ACHN (cell line): ENCODE data around the gene ENTHD1.

ENCODE experiments used
- DNase-seq: peaks from one replicate; pipeline ENCODE4 v3.0.0-alpha.2; 2015
- in situ Hi-C: cut with HindIII; loops from 2 replicates; pipeline ENCODE4 v1.10.0; 2017; ENCODE audit warnings: low sequenced_read_pairs, low pct_ligation_motif_present, low pct_unique_long_range_greater_than_20kb

ENTHD1 gene

DNA sequence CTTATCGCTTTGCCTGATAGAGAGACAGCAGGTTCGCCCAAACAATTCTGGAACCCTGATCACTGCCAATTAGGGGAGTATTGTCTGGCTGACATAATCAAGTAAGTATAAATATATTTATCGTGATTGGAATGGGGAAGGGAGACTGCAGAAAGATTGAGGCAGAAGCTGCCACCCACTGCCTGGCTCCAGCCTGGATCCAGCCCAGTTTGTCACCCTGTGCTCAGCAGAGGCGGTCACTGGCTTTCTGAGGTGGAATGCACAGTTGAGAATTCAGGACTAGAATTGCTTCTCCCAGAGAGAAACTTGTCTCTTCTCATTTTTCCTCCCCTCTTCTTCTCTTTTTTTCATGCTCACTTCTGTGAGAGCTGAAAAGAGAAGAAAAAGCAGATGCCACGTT is 33.2 kb upstream of the ENTHD1 start:
- in situ Hi-C loops = no loop called here
- no peak for DNase-seq

GRCh38 chr22:39925909-39926679 is 32.5 kb upstream of the ENTHD1 start:
- in situ Hi-C loops = no loop called here
- DNase-seq = no peak

DNA sequence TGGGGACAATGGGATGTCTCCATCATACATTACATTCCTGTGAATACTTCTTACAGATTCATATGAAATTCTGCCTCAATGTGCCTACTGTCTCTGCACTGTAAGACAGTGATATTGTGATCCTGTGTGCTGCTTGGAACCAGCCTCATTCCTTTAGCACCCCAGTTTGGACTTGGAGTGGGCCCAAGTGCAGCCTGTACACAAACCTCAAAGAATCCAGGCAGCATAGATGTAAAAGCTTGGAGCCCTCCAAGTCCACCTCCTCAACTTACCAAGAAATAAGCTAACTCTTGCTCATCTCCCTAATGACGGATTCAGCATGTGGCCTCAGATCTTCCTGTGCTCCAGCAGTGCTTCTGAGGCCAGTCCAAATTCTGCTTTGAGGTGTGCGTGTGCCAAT is 31.7 kb upstream of the ENTHD1 start:
- in situ Hi-C loops = no loop called here

DNA sequence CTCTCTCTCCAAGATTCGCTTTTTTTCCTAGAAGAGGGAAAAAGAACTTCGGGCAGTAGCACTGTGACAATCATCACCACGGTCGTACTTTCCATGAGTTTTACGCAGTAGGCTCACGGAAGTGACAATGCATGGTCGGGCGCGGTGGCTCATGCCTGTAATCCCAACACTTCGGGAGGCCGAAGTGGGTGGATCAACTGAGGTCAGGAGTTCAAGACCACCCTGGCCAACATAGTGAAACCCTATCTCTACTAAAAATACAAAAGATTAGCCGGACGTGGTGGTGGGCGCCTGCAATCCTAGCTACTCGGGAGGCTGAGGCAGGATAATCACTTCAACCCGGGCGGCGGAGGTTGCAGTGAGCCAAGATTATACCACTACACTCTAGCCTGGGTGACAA is 30.7 kb upstream of the ENTHD1 start:
- DNase-seq = no peak
- in situ Hi-C loops = no loop called here

More for the DNA sequence above, 31.7 kb upstream of the ENTHD1 start:
- DNase-seq = no peak

- no peak for DNase-seq
- in situ Hi-C loops = no loop called here
Measured at GRCh38 chr22:39923696-39924095, 30.1 kb upstream of the ENTHD1 start.

- in situ Hi-C loops = no loop called here
Measured at GRCh38 chr22:39920134-39920743, 26.7 kb upstream of the ENTHD1 start.

GRCh38 chr22:39917776-39918495 is 24.4 kb upstream of the ENTHD1 start:
- in situ Hi-C loops = no loop called here
- no peak for DNase-seq

More at GRCh38 chr22:39920134-39920743, 26.7 kb upstream of the ENTHD1 start:
- no peak for DNase-seq

- in situ Hi-C loops = no loop called here
- no peak for DNase-seq
Measured at GRCh38 chr22:39917197-39917643, 23.7 kb upstream of the ENTHD1 start.

- DNase-seq = no peak
- in situ Hi-C loops = no loop called here
Measured at GRCh38 chr22:39916496-39916895, 22.9 kb upstream of the ENTHD1 start.

DNA sequence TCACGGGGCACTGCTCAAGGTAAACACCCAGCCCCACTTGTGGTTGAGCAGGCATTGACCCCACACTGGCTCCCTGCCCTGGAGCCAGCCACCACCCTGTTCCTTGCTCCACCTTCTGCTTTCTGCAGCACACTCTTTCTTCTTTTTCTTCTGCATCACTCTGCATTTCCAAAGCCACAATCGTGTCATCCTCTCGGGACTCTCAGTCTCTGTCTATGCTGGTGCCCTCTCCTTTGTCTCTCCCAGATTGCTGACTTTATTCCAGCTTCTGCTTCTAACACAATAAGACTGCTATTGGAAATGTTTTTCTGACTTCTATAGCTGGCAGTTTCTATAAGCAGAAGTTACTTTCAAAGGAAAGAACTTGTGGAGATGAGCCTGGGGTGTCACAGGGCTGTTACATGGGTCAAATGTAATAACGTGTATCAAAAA is 21.8 kb upstream of the ENTHD1 start:
- no peak for DNase-seq
- in situ Hi-C loops = no loop called here

DNA sequence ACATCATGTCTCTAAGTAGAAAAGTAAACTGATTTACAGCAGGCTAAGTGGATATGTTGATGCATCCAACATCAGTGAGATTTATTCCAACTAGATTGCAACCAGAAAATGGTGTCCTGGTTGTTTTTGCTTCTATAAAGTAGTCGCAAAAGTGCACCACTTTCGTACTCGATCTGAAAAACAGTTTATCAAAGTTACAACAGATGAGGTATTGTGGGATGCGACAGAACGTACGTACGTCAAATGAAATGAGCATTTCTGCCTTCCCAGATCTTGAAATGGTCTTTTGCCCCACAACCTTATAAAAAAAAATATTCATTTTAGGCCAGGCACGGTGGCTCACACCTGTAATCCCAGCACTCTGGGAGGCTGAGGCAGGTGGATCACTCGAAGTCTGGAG is 21.0 kb upstream of the ENTHD1 start:
- in situ Hi-C loops = no loop called here
- DNase-seq = no peak

DNA sequence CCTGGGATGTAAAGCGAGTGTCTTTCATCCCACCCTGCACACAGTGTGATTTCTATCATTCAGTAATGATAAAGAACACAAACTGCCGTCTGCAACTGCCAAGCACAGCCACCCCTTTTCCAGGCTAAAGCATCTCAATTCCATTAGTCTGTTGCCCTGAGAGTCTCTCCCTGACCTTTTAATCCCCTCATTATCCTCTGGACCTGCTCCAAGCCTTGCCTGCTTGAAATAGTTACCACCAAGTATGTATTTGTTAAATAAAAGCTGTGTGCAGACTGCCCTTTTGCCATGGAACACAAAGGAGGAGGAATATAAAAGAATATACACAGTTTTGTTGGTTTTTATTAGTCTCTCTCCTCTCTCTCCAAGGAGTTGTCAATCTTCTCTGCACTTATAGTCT is 20.3 kb upstream of the ENTHD1 start:
- no peak for DNase-seq
- in situ Hi-C loops = no loop called here

DNA sequence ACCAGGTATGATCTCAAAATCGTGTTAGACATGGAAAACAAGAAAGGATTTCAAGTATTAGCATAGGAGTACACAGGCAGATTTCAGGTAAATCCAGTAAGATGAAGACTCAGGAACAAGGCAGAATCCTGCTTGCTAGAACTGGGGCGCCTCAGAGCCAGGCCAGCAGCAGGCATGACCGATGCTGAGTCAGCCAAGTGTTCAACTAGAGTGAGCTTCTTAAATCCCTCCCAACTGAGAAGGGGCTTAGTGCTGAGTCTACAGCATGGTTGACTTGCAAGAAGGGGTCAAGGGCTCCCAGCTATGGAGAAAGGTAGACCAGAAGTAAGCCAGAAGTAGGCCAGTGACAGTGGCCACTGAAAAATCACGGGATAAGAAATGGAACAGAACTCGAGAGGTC is 19.8 kb upstream of the ENTHD1 start:
- in situ Hi-C loops = no loop called here
- no peak for DNase-seq

DNA sequence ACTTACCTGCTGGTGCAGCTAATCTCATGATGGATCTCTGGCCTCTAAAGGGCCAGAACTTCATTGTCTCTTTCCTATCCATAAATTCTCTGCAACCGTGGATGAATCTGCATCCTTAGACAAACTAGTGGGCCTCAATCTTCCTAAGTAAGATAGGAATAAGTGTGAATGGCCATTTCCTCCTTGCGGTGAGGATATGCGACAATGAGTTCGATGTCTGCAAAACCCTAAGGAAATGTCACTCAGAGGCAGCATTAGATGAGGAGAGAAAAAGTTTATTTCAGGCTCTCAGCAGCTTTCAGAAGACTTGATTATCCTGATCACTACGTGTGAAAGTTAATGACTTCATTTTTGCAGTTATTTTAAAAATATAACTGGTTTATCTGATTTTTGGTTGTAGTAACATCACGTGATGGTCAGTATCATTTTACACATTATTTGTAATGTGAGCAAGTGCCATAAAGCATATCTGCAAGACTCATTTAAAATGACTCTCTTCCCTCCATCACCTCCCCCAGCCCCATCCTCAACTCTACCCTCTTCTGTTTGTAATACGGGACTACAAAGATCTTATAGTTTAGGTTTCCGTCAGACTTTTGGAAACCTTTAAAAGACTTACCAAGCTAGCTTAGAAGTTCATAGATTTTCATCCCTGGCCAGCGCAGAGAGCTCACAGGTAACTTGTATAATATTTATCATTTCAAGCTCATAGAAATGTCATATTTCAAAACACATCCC is 17.5 kb upstream of the ENTHD1 start:
- DNase-seq = no peak
- in situ Hi-C loops = no loop called here

- in situ Hi-C loops = no loop called here
- no peak for DNase-seq
Measured at GRCh38 chr22:39908737-39909136, 15.2 kb upstream of the ENTHD1 start.

- in situ Hi-C loops = no loop called here
- DNase-seq = no peak
Measured at GRCh38 chr22:39908136-39908535, 14.6 kb upstream of the ENTHD1 start.

GRCh38 chr22:39907605-39908097 is 14.1 kb upstream of the ENTHD1 start:
- in situ Hi-C loops = no loop called here
- DNase-seq = no peak

DNA sequence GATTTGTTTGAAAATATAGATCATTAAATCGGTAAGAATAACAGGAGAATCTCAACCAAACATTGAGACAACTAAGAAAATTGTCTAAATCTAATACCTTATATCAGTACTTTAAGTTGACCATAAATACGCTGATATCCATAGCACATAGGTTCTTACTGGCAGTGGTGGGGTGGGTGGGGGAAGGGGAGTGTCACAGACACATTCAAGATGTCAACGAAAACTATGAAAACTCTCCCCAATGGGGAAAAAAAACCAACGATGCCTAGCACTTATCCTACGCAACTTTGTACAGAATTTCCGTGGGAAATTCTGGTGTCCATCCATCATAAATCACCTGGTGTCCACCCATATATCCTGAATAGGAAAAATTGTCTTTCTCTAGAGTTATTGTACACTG is 13.5 kb upstream of the ENTHD1 start:
- no peak for DNase-seq
- in situ Hi-C loops = no loop called here

DNA sequence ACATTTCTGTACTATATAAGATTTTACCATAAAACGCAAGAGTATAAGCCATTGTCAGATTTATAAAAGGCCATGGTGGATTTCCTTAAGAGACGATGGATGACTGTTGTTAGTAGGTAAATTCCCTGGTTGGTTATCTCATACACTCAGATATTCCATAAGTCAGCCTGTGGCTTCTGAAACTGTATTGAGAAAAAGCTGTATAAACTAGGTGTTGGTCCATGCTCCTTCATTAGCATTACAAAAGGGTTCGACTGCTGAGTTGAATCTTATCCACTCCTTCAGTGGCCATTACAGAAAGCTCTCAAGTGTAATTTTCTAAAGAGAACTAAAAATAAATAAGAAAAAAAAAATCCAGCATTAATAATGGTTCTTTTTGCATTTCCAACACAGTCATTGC is 12.6 kb upstream of the ENTHD1 start:
- no peak for DNase-seq
- in situ Hi-C loops = no loop called here
